Right atrium auricular region (tissue), 2 donors: ENCODE data around the gene NDUFAF2. TPM values are rescaled to one million over a fixed set of nuclear protein-coding genes. Genes with fewer than 3 reads are reported as not detected.

ENCODE experiments used
- DNase-seq: peaks from one replicate; pipeline ENCODE4 v3.0.0-alpha.2; 2019; ENCODE audit warnings: low spot score
- H3K27ac ChIP-seq, 2 donors: fragments of 200-600 bp; sonication (generic); 1 replicate in 1 of 2; 2 replicates in 1 of 2; pipeline ENCODE4 v1.5.1; 2016 to 2019
- H3K27me3 ChIP-seq, 2 donors: fragments of 200-600 bp; sonication (generic); one replicate each; pipeline versions ENCODE4 v1.5.1 to v1.6.0; 2017 to 2019
- H3K36me3 ChIP-seq: fragments of 200-600 bp; sonication (generic); one replicate; pipeline ENCODE4 v1.5.1; 2016
- H3K4me1 ChIP-seq, 2 donors: fragments of 200-600 bp; sonication (generic); one replicate each; pipeline versions ENCODE4 v1.5.1 to v1.6.0; 2017 to 2019
- H3K4me3 ChIP-seq, 2 donors: fragments of 200-600 bp; sonication (generic); 1 replicate in 1 of 2; 2 replicates in 1 of 2; pipeline ENCODE4 v1.5.1; 2017 to 2019; ENCODE audit warnings: mild to moderate bottlenecking in 1 of 2, moderate library complexity in 1 of 2
- H3K9me3 ChIP-seq, 2 donors: fragments of 200-600 bp; sonication (generic); one replicate each; pipeline ENCODE4 v1.5.1; 2019
- total RNA-seq, 2 donors: library from RNA; depleted of rRNA; stranded (reverse); fragments of >200 nt; gene quantifications; one replicate each; pipeline ENCODE4 v1.1.0, GENCODE V29; 2016
- TF ChIP-seq, protein P1 (sequence below), 2 donors: fragments of 200-600 bp; sonication (generic); IDR thresholded peaks; one replicate each; pipeline ENCODE4 v1.5.1; 2019; ENCODE audit warnings: antibody characterized with exemption in 2 of 2

NDUFAF2 gene
- total RNA-seq, 2 donors from 2014 or later: 23.7 to 28.9 TPM

DNA sequence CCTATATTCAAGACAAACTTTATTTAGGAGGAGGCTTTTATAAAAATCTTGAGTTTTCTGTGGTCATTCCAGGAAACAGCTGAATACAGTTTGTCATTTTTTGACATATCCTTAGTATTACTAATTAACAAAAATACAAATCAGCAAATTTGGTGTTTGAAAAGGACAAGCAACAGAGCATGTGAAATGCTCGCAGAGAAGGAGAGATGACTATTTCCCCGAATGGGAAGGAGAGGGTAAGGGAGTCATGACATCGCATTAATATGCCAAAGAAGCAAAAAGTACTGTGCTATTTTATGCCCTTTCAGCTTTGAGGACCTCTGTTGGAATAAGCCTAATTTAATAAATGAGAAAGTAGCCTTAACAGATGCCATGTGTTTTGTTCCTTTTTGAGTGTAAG, 215.5 kb downstream of the NDUFAF2 start:
- no peak for DNase-seq
- H3K9me3 ChIP-seq: no peaks in the 10 kb centered on the region
- peaks cover 14% of the 10 kb centered on the region for H3K36me3 ChIP-seq
- TF ChIP-seq, protein P1, sequence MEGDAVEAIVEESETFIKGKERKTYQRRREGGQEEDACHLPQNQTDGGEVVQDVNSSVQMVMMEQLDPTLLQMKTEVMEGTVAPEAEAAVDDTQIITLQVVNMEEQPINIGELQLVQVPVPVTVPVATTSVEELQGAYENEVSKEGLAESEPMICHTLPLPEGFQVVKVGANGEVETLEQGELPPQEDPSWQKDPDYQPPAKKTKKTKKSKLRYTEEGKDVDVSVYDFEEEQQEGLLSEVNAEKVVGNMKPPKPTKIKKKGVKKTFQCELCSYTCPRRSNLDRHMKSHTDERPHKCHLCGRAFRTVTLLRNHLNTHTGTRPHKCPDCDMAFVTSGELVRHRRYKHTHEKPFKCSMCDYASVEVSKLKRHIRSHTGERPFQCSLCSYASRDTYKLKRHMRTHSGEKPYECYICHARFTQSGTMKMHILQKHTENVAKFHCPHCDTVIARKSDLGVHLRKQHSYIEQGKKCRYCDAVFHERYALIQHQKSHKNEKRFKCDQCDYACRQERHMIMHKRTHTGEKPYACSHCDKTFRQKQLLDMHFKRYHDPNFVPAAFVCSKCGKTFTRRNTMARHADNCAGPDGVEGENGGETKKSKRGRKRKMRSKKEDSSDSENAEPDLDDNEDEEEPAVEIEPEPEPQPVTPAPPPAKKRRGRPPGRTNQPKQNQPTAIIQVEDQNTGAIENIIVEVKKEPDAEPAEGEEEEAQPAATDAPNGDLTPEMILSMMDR (IDR thresholded peaks at IDR 0.05): no peak
- no peaks in the 10 kb centered on the region for H3K27me3 ChIP-seq
- H3K4me1 ChIP-seq: peaks cover 0 to 18% of the 10 kb centered on the region in 2 donors
- H3K4me3 ChIP-seq: no peak overlapping the region
- H3K27ac ChIP-seq: no peak overlapping the region

DNA sequence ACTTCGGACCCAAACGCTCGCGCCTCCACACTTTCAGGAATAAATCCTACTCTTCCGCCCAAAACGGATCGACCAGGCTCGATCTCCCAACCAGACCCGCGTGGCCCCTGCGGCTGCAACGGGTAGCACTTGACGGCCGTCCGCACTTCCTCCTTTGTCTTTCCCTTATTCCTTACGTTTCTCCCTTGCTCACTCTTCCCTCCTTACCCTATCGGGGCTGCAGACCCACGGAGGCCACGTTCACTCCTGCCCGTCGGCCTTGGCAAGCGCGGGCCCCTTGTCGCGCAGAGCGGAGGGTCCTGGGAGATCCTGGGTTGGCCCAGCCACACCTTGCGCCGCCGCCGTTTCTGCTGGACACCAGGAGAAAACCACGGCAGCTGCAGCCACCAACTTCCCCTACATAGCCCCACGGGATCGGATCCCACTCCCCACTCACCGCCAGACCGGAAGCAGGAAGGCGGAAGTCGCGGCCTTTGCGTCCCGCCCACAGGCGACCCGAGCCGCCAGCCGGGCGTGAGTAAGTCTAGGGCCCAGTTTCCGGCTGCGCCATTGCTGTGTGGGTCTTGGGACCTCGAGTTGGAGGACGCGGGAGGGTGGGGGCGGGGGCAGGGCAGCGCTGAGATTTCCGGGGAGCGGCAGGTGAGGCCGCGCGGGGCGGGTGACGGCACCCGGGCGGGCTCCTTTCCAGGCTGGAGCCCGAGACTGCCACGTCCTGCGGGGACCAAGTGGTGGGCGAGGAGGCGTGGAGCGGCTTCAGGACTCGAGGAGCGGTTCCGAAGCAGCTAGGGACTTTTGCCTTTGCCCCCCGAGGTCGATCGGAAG, 217.2 kb downstream of the NDUFAF2 start, which contains the start of gene SMIM15:
Gene SMIM15, minus strand, starts transcription at position 459 of the 822 bp plus-strand sequence. CDS start 2,297 bp downstream, outside the sequence.
- H3K4me1 ChIP-seq: peaks cover 0 to 18% of the 10 kb centered on the region in 2 donors

DNA sequence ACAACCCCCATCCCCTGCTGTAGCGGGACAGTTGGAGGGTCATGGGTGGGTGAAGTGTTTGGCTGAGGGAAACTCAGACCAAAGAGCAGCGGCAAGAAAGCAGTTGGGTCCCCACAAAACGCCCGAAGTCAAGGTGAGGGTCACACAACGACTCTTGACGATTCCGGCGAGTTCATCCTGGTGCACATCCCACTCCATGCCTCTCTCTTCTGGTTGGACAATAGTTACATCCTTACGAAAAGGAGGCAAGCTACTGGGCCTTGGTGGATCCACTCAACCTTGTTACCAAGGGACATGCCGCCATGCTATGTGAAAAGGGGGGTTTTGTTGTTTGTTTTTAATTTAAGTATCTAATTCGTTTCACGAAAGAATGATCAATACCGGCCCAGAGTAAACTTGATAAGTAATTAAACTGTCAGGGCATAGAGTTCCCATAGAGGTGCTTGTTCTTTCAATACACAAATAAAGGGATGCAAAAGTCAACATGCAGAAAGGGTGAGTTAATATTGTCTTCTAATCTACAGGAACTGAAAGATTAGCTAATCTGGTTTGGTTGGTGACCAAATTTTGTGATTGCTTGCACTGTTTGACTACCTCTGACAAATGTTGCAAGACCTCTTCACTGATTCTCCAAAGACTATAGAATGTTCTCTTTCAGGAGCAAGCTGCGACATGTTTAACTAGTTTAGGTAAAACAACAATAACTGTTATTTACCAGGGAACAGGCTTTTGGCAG, 218.0 kb downstream of the NDUFAF2 start:
- TF ChIP-seq, protein P1 (IDR thresholded peaks at IDR 0.05): no peak
- peak overlapping the region; percentile 84 to 87 for H3K4me3 ChIP-seq
- peak overlapping the region; percentile 95 to 96 for H3K27ac ChIP-seq
- no peaks in the 10 kb centered on the region for H3K9me3 ChIP-seq
- peaks cover 14% of the 10 kb centered on the region for H3K36me3 ChIP-seq
- H3K4me1 ChIP-seq: peaks cover 0 to 18% of the 10 kb centered on the region in 2 donors
- H3K27me3 ChIP-seq: no peaks in the 10 kb centered on the region
- no peak for DNase-seq

More for the DNA sequence above, 217.2 kb downstream of the NDUFAF2 start, which contains the start of gene SMIM15:
- H3K4me3 ChIP-seq: peak within 1 kb of the TSS; percentile 84 to 87
- no peaks in the 10 kb centered on the region for H3K27me3 ChIP-seq
- DNase-seq: peak; percentile 88
- peaks cover 14% of the 10 kb centered on the region for H3K36me3 ChIP-seq
- H3K9me3 ChIP-seq: no peaks in the 10 kb centered on the region
- H3K27ac ChIP-seq: peak within 1 kb of the TSS; percentile 95 to 96
- TF ChIP-seq, protein P1 (IDR thresholded peaks at IDR 0.05): no peak

DNA sequence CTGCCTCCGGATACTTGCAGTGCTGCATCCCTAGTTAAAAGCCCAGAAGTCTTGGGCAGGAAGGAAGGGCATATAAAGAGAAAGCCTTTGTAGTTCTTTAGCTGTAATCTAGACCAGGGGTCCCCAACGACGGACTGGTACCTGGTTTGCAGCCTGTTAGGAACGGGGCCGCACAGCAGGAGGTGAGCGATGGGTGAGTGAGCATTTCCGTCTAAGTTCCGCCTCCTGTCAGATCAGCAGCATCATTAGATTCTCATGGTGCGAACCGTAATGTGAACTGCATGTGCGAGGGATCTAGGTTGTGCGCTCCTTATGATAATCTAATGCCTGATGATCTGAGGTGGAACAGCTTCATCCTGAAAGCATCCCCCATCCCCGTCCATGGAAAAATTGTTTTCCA, 218.9 kb downstream of the NDUFAF2 start:
- no peaks in the 10 kb centered on the region for H3K27me3 ChIP-seq
- H3K4me3 ChIP-seq: no peak overlapping the region
- no peak for DNase-seq
- TF ChIP-seq, protein P1 (IDR thresholded peaks at IDR 0.05): no peak
- no peak overlapping the region for H3K27ac ChIP-seq
- peaks cover 0 to 18% of the 10 kb centered on the region in 2 donors for H3K4me1 ChIP-seq
- peaks cover 14% of the 10 kb centered on the region for H3K36me3 ChIP-seq
- no peaks in the 10 kb centered on the region for H3K9me3 ChIP-seq

DNA sequence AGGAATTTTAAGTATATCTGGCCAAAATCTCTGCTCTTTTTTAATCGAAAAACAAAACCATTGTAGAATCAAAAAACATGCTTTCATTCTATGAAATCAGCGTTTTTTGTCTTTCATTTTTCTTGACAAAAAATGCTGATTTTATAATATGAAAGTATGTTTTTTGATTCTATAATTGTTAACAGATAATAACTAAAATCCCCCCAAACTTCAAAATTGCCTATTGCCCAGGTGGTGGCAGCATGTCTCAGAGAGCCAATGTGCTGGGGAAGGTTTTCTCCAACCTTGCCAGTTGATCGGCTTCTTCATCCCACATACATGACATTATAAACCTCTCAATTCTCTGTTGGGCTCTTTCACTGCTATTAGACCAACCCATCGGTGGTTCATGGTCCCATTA, 222.4 kb downstream of the NDUFAF2 start:
- Histone ChIP-seq H3K9me3 (no peaks in the 10 kb centered on the region), H3K4me3 (no peak overlapping the region), H3K27ac (no peak overlapping the region), H3K4me1 (peaks cover 0 to 8% of the 10 kb centered on the region in 2 donors), H3K27me3 (no peaks in the 10 kb centered on the region), H3K36me3 (no peaks in the 10 kb centered on the region)
- DNase-seq: no peak
- TF ChIP-seq, protein P1 (IDR thresholded peaks at IDR 0.05): peak in 1 of 2 donors; percentile 55
